HG03469 (cell line): Measurements from ENCODE around the gene ZNF296.

Experiments
- ATAC-seq: cut with Tn5 transposase; IDR thresholded peaks from one replicate; pipeline ENCODE4 v1.9.1; 2021; ENCODE audit warnings: mild to moderate bottlenecking, moderate library complexity, moderate number of reproducible peaks; ENCODE audit not compliant: unreplicated experiment

ZNF296 gene

DNA sequence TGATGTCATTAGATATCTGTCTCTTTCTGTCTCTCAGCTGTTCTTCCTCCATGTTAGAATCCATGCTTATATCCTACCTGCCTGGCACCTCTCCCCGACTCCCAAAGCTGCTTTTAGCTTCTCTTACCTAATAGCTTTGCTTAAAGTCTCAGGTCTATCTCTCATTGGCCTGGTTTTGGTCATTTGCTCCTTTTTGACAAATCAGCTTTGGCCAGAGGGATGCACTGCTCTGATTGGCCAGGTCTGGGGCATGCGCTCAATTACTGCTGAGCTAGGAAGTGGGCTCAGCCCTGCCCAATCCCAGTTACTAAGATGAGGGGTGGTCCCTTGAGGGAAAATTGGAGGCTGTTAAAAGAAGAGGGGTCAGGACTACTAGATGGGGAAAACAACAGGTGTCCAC is 48.9 kb downstream of the ZNF296 start:
- ATAC-seq, result no peak

DNA sequence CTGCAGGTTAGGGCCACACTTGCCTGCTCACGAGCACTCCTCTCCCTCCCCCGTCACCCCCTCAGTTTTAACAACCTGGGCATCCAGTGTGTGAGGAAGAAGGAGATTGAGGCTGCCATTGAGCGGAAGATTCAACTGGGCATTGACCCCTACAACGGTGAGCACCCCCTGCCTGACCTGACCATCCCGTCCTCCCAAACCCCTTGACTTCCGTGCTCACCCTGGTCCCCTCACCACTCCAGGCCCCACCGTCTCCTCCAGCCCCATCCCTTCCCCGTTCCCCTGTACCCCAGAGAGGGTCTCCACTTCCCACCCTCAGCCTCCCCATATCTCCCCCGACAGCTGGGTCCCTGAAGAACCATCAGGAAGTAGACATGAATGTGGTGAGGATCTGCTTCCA is 51.0 kb downstream of the ZNF296 start:
- no peak for ATAC-seq

DNA sequence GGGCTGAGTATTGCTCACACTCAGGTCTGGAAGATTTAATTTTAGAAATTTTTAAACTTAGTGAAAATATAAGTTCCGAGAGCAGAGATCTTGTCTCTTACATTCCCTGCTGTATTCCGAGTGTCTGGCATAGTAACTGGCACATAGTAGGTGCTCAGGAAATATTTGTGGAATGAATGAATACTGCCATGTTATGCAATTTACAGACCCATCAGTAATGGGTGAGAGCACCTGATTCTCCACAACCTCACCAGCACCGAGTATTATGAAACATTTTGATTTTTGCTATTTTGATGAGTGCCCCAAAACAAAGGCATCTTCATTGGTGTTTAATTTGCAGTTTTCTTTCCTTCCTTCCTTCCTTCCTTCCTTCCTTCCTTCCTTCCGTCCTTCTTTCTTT is 53.2 kb downstream of the ZNF296 start:
- ATAC-seq, result no peak

DNA sequence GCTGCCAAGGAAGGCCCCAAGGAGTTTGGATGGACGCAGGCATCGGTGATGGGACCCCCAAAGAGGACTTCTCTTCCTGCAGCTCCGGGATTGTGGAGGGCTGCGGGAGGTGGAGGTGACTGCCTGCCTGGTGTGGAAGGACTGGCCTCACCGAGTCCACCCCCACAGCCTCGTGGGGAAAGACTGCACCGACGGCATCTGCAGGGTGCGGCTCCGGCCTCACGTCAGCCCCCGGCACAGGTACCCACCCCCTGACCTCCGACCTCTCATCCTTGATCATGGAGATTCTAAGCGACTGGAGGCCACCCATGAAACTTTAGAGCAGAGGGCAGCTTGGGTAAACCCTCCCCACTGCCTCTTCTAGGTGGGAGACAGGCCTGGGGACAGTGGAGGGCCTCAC is 54.3 kb downstream of the ZNF296 start:
- ATAC-seq, result no peak
